GM21576 (cell line): ENCODE data around the gene SRSF7.
"Not testable (repeated sequence)": the region's sequence is repeated elsewhere in the genome, so short reads cannot be mapped to it uniquely, and the experiment has no call there.

Experiments used
- ATAC-seq: cut with Tn5 transposase; IDR thresholded peaks from one replicate; pipeline ENCODE4 v1.9.1; 2021; ENCODE audit warnings: mild to moderate bottlenecking, moderate library complexity; ENCODE audit not compliant: unreplicated experiment

Gene SRSF7

GRCh38 chr2:38706846-38707345, 44.3 kb downstream of the SRSF7 start:
- ATAC-seq, result no peak

- no peak for ATAC-seq
These were observed 46.5 kb downstream of the SRSF7 start for GRCh38 chr2:38704664-38705063.

- not testable (repeated sequence) for ATAC-seq
These were observed 47.8 kb downstream of the SRSF7 start for GRCh38 chr2:38703336-38703735.

DNA sequence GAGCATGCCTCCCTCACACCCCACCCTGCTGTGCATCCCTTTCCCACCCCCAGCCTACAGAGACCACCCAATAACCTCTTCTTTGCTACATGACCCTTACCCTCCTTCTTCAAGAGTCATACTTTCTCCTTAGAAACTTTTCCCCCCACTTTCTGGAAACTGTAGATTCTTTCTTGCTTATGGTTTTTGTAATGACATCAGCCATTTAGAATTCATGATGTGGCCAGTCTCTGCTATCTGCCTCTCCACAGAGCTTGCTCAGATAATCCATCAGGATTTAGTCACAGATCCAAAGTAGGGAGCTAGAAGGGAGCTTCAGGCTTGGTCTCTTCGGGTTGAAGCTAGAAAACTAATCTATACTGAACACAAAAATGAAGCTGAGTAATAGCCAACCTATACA, 48.7 kb downstream of the SRSF7 start:
- no peak for ATAC-seq

- ATAC-seq, result no peak
These were observed 49.6 kb downstream of the SRSF7 start for GRCh38 chr2:38701542-38701941.

DNA sequence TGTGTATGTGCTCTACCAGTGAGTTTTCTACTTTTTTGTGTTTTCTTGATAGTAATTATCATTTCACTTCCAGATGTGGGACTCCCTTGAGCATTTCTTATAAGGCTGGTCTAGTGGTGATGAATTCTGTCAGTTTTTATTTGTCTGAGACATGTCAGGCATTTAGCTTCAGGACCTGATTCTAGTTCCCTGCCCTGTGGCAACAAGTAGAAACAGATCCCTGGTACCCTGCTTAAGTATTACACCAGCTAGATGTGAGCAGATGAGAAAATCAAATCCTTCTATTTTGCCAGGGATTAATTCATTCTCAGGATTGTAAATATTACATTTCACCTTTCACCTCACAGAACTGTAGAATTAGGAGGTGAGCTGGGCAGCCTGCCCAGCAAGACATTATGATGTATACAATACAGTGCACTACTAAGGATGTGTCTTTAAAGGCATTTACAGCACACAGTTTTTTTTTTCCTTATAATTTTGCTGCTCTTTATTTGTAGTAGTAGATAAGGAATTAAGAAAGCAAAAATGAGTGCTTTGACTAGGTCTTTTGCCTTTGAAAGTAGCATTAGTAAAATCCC, 50.2 kb downstream of the SRSF7 start:
- ATAC-seq, result no peak

- no peak for ATAC-seq
These were observed 50.9 kb downstream of the SRSF7 start for GRCh38 chr2:38700113-38700785.

- ATAC-seq, result no peak
These were observed 52.6 kb downstream of the SRSF7 start for GRCh38 chr2:38698467-38699003.

DNA sequence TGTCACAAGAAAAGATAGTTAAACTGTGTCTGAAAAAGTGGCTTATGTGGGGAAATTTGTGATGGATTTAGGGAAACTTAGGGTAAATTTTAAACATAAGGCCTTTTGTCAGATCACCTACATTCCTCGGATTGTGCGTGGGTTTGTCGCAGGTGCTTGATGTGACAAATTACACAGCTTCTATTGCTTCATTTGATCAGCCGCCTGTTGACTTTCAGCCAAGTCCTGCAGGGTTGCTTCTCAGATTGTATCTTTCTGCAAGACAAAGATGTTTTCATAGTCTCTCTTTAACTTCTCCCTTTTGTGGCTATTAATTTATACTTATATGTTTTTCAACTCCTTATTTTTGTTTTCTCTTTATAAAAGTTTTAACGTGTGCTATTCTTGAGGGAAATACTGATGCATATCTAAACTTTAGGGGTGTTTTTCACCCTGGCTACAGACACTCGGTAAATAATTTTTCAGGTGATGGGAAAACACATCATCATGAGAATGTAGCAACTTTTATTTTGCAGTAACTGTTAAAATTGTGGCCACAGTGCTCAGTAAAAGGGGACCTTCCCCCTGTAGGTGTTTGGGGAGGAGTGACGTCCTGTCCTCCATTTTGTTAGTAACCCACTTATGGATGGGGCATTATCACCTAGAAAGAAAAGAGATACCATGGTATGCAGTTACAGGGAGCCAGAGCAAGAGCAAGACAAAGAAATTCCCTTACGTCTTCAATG, 53.9 kb downstream of the SRSF7 start:
- no peak for ATAC-seq
